ENCODE results near the gene POLR2J.
"Not testable (repeated sequence)": the region's sequence is repeated elsewhere in the genome, so short reads cannot be mapped to it uniquely, and the experiment has no call there.

- TF ChIP-seq CTCF (IDR thresholded peaks at IDR 0.05; ENCODE audit: low read depth, low read length, missing input control); ATF3 (IDR thresholded peaks at IDR 0.05); YY1 (IDR thresholded peaks at IDR 0.05); EGR1 (IDR thresholded peaks at IDR 0.05; ENCODE audit: low read depth in 2 of 2); MAX (IDR thresholded peaks at IDR 0.05); REST (IDR thresholded peaks at IDR 0.05); JUND (IDR thresholded peaks at IDR 0.05); RAD21 (IDR thresholded peaks at IDR 0.05); RXRA (IDR thresholded peaks at IDR 0.05); ZBTB33 (IDR thresholded peaks at IDR 0.05); FOXA1 (IDR thresholded peaks at IDR 0.05); HNF4G (IDR thresholded peaks at IDR 0.05); TAF1 (conservative IDR thresholded peaks at IDR 0.05): not testable (repeated sequence)
Observed at GRCh38 chr7:102496861-102497260, 18.1 kb upstream of the POLR2J start.
